ENCODE measurements around the gene TMIGD1. TPM values are rescaled to one million over a fixed set of nuclear protein-coding genes. Genes with fewer than 3 reads are reported as not detected.
"Not testable (repeated sequence)": the region's sequence is repeated elsewhere in the genome, so short reads cannot be mapped to it uniquely, and the experiment has no call there.

Gene TMIGD1
- total RNA-seq, 1 donor from 2014 or later: not detected

DNA sequence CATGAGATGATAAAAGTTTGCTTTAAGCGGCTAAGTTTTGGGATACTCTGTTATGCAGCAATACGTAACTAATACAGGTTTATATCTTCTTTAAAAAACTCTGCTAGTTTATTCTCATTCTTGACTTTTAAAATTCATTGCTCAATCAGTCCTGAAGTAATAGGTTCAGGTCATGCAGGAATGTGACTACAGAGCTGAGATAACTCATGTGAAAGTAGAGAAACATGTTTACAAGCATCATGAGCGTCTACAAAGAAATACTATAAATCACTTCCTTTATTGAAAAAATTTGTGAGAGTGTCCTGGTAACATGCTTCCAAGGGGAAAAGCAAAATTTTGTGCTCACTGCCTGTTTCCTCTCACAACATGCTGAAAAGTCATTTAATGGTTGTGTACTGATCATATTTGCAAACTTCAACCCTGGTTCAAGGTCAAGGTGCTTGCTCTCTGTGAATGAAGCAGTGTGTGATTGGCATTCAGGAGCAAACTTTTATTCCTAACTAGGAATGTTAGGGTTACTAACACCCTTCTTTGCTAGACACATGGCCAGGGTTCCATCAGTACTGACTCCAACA is 12.5 kb upstream of the TMIGD1 start:
- no peaks in the 10 kb centered on the region for H3K9me3 ChIP-seq (replicated peaks)
- H3K4me3 ChIP-seq: no peak overlapping the region
- TF ChIP-seq, protein P1, sequence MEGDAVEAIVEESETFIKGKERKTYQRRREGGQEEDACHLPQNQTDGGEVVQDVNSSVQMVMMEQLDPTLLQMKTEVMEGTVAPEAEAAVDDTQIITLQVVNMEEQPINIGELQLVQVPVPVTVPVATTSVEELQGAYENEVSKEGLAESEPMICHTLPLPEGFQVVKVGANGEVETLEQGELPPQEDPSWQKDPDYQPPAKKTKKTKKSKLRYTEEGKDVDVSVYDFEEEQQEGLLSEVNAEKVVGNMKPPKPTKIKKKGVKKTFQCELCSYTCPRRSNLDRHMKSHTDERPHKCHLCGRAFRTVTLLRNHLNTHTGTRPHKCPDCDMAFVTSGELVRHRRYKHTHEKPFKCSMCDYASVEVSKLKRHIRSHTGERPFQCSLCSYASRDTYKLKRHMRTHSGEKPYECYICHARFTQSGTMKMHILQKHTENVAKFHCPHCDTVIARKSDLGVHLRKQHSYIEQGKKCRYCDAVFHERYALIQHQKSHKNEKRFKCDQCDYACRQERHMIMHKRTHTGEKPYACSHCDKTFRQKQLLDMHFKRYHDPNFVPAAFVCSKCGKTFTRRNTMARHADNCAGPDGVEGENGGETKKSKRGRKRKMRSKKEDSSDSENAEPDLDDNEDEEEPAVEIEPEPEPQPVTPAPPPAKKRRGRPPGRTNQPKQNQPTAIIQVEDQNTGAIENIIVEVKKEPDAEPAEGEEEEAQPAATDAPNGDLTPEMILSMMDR (IDR thresholded peaks at IDR 0.05; ENCODE audit: borderline replicate concordance): no peak
- H3K36me3 ChIP-seq: no peaks in the 10 kb centered on the region
- peaks cover 35% of the 10 kb centered on the region for H3K4me1 ChIP-seq
- H3K27me3 ChIP-seq (ENCODE audit: low read depth): no peaks in the 10 kb centered on the region
- peak overlapping the region; percentile 84 for H3K27ac ChIP-seq (replicated peaks)
- intact Hi-C loops (cut with micrococcal nuclease): no loop called here
- no peak for DNase-seq

DNA sequence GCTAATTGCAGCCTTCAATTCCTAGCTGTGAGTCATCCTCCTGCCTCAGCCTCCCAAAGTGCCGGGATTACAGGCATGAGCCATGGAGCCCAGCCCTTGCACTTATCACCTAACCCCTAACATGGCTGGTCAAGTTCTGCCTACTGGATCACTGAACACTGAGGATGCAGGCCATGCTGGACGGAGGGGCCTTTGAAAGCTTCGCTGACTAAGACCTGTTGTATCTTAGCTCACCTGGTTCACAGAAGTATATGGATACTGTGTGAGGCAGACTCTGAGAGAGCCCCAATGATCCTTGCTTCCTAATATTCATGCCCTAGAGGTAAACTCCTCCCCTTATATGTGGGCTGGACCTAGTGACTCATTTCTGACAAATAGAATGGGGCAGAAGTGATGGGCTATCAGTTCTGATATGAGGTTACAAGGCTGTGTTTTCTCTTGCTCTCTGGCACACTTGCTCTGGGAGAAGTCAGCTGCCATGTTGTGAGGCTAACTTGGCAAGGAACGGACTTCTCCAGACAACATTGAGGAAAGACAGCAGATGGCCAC is 11.7 kb upstream of the TMIGD1 start:
- peak overlapping the region; percentile 84 for H3K27ac ChIP-seq (replicated peaks)

DNA sequence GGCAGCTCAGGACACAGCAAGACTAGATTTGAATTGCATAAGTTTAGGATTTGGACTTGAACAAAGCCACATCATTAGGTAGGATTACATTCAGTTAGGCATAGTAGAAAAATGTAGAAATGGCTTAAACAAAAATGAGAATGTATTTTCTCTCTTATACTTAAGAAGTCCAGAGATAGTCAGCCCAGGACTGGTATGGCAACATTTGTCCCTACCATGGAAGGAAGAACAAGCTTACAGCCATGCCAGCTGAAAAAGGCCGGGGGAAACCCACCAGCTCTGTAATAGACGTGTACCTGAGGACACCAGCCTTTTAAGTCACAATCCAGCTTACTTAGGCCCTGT is 11.2 kb upstream of the TMIGD1 start:
- no peaks in the 10 kb centered on the region for H3K27me3 ChIP-seq (ENCODE audit: low read depth)
- H3K36me3 ChIP-seq: no peaks in the 10 kb centered on the region
- intact Hi-C loops (cut with micrococcal nuclease): no loop called here
- DNase-seq: no peak
- TF ChIP-seq, protein P1 (IDR thresholded peaks at IDR 0.05; ENCODE audit: borderline replicate concordance): no peak
- no peak overlapping the region for H3K4me3 ChIP-seq
- peak overlapping the region; percentile 84 for H3K27ac ChIP-seq (replicated peaks)
- no peaks in the 10 kb centered on the region for H3K9me3 ChIP-seq (replicated peaks)
- H3K4me1 ChIP-seq: peaks cover 47% of the 10 kb centered on the region

More for the DNA sequence above, 11.7 kb upstream of the TMIGD1 start:
- H3K27me3 ChIP-seq (ENCODE audit: low read depth): no peaks in the 10 kb centered on the region
- no peaks in the 10 kb centered on the region for H3K36me3 ChIP-seq
- intact Hi-C loops (cut with micrococcal nuclease): no loop called here
- H3K9me3 ChIP-seq (replicated peaks): no peaks in the 10 kb centered on the region
- H3K4me3 ChIP-seq: no peak overlapping the region
- DNase-seq: no peak
- TF ChIP-seq, protein P1 (IDR thresholded peaks at IDR 0.05; ENCODE audit: borderline replicate concordance): no peak
- H3K4me1 ChIP-seq: peaks cover 42% of the 10 kb centered on the region

DNA sequence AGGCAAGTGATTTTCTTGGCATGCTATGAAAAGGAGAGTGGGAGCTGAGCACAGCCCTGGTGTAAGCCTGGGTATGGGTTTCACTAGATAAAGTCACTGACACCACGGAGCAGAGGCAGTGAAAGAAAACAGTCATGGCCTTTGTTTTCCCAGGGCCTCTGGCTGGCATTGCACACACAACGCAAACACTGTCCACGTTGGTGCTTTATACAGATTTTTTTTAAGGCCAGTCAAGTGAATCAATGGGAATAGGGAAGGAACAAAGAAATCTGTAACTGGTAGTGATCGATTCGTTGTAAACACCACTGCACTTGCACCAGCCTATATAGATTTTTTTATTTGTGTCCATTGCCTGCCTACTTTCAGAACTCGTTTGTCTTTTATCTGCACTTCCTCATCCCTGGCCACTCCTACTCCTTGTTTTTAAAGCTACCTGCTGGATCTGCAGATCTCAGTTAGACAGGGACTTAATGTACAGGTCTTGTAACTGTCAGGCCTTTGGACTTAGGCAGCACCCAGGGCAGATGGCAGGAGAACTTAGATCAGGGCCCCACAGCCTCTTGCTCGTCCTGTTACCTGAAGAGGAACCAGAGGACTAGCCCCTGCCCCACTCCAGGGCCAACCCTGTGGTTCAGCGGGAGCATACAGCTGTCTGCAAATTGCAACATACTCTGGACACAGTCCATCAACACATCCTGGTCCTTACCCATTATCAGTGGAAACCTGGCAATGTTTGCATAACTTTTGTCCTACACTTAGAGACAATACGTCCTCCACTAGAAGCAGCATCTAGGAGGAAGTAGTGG is 10.6 kb upstream of the TMIGD1 start:
- intact Hi-C loops (cut with micrococcal nuclease): no loop called here
- TF ChIP-seq, protein P1 (IDR thresholded peaks at IDR 0.05; ENCODE audit: borderline replicate concordance): no peak
- Histone ChIP-seq H3K4me1 (peaks cover 53% of the 10 kb centered on the region), H3K9me3 (replicated peaks) (no peaks in the 10 kb centered on the region), H3K4me3 (no peak overlapping the region), H3K36me3 (no peaks in the 10 kb centered on the region), H3K27ac (replicated peaks) (peak overlapping the region; percentile 84), H3K27me3 (ENCODE audit: low read depth) (no peaks in the 10 kb centered on the region)
- peak; percentile 36 for DNase-seq

DNA sequence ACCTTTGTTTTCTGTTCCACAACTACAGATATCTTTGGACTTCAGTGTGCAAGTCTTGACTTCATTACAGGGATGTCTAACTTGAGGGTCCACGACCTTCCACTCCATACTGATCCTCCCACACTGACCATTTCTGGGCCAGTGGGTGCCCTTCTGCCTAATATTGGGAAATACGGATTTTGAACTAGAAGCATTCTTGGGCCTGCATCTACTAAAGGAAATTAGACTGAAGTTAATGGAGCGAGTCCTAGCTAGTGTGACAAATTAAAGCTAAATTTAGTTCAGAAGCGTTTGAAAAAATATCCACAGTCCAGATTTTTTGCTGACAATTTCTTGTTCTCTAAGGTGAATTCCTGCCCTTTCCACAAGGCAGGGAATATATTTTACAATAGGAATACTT is 9.9 kb upstream of the TMIGD1 start:
- intact Hi-C loops (cut with micrococcal nuclease): no loop called here
- Histone ChIP-seq H3K4me3 (no peak overlapping the region), H3K27ac (replicated peaks) (peak overlapping the region; percentile 84), H3K27me3 (ENCODE audit: low read depth) (no peaks in the 10 kb centered on the region), H3K36me3 (no peaks in the 10 kb centered on the region), H3K4me1 (peaks cover 53% of the 10 kb centered on the region), H3K9me3 (replicated peaks) (no peaks in the 10 kb centered on the region)
- DNase-seq: no peak
- TF ChIP-seq, protein P1 (IDR thresholded peaks at IDR 0.05; ENCODE audit: borderline replicate concordance): no peak

DNA sequence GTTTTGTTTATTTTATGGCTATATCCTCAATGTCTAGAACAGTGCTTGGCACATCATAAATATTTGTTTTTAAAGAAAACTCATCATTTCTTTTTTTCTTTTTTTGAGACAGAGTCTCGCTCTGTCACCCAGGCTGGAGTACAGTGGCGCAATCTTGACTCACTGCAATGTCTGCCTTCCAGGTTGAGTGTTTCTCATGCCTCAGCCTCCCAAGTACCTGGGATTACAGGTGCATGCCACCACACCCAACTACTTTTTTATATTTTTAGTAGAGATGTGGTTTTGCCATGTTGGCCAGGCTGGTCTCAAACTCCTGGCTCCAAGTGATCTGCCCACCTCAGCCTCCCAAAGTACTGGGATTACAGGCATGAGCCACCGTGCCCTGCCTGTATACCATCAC is 9.4 kb upstream of the TMIGD1 start:
- DNase-seq; H3K36me3 ChIP-seq; intact Hi-C loops (cut with micrococcal nuclease); H3K4me3 ChIP-seq; H3K9me3 ChIP-seq (replicated peaks); H3K27me3 ChIP-seq (ENCODE audit: low read depth): not testable (repeated sequence)
- Histone ChIP-seq H3K27ac (replicated peaks) (peak overlapping the region; percentile 84), H3K4me1 (peaks cover 53% of the 10 kb centered on the region)
